Epidermal melanocyte (primary cell): ENCODE results near the gene CDC73.
"Not testable (repeated sequence)": the region's sequence is repeated elsewhere in the genome, so short reads cannot be mapped to it uniquely, and the experiment has no call there.

Source experiments
- DNase-seq: peaks from one replicate; pipeline ENCODE4 v3.0.0; 2011; ENCODE audit warnings: low spot score; ENCODE audit not compliant: insufficient read length

Gene CDC73

GRCh38 chr1:193179094-193179493 is 57.3 kb downstream of the CDC73 start:
- no peak for DNase-seq

GRCh38 chr1:193181536-193181935 is 59.7 kb downstream of the CDC73 start:
- DNase-seq = no peak

- no peak for DNase-seq
Measured at GRCh38 chr1:193181985-193182384, 60.2 kb downstream of the CDC73 start.

GRCh38 chr1:193183019-193183627 is 61.3 kb downstream of the CDC73 start:
- DNase-seq = no peak

GRCh38 chr1:193184776-193185175 is 62.9 kb downstream of the CDC73 start:
- DNase-seq = no peak

- no peak for DNase-seq
Measured at GRCh38 chr1:193185211-193185610, 63.4 kb downstream of the CDC73 start.

- DNase-seq = no peak
Measured at GRCh38 chr1:193185901-193186731, 64.3 kb downstream of the CDC73 start, which contains the start of gene B3GALT2. Gene B3GALT2, minus strand, starts transcription at chr1:193186613. Its CDS starts 5,051 bp downstream, at chr1:193181562.

GRCh38 chr1:193187114-193187513 is 65.3 kb downstream of the CDC73 start:
- DNase-seq = no peak

GRCh38 chr1:193188915-193189314 is 67.1 kb downstream of the CDC73 start:
- DNase-seq = not testable (repeated sequence)

- no peak for DNase-seq
Measured at GRCh38 chr1:193189442-193190095, 67.7 kb downstream of the CDC73 start.

GRCh38 chr1:193190096-193190744 is 68.4 kb downstream of the CDC73 start:
- DNase-seq = no peak

- no peak for DNase-seq
Measured at GRCh38 chr1:193192586-193192985, 70.8 kb downstream of the CDC73 start.

- no peak for DNase-seq
Measured at GRCh38 chr1:193199940-193200339, 78.1 kb downstream of the CDC73 start.

GRCh38 chr1:193201021-193201420 is 79.2 kb downstream of the CDC73 start:
- no peak for DNase-seq

- no peak for DNase-seq
Measured at GRCh38 chr1:193210996-193211395, 89.2 kb downstream of the CDC73 start.

- DNase-seq = no peak
Measured at GRCh38 chr1:193211539-193211938, 89.7 kb downstream of the CDC73 start.

- DNase-seq = no peak
Measured at GRCh38 chr1:193212637-193213036, 90.8 kb downstream of the CDC73 start.

GRCh38 chr1:193213998-193214397 is 92.2 kb downstream of the CDC73 start:
- no peak for DNase-seq

- no peak for DNase-seq
Measured at GRCh38 chr1:193216920-193217319, 95.1 kb downstream of the CDC73 start.

GRCh38 chr1:193219391-193219790 is 97.6 kb downstream of the CDC73 start:
- no peak for DNase-seq

GRCh38 chr1:193221651-193222050 is 99.8 kb downstream of the CDC73 start:
- peak; percentile 28 for DNase-seq
